GM10248 (cell line): ENCODE data around the gene CETN3.

ENCODE experiments used
- CTCF ChIA-PET: fragments of 300-600 bp; sonication (Branson Sonifier 250); formaldehyde crosslinking; extraction: SDS; loops from one replicate; lab custom pipeline; 2021; ENCODE audit warnings: antibody characterized with exemption; lab: Yijun Ruan, JAX
- POLR2A ChIA-PET: fragments of 350-650 bp; sonication (Branson Sonifier 250); formaldehyde crosslinking; extraction: SDS; loops from one replicate; lab custom pipeline; 2020; ENCODE audit warnings: antibody characterized with exemption; lab: Yijun Ruan, JAX
- DNase-seq: peaks from one replicate; pipeline ENCODE4 v3.0.0; 2012; ENCODE audit errors: extremely low spot score
- TF ChIP-seq, protein P1 (sequence below): IDR thresholded peaks from 2 replicates; pipeline ENCODE4 v1.5.1; 2012; ENCODE audit warnings: mild to moderate bottlenecking, low read depth; ENCODE audit errors: extremely low read depth, missing control alignments, control extremely low read depth

CETN3 gene

DNA sequence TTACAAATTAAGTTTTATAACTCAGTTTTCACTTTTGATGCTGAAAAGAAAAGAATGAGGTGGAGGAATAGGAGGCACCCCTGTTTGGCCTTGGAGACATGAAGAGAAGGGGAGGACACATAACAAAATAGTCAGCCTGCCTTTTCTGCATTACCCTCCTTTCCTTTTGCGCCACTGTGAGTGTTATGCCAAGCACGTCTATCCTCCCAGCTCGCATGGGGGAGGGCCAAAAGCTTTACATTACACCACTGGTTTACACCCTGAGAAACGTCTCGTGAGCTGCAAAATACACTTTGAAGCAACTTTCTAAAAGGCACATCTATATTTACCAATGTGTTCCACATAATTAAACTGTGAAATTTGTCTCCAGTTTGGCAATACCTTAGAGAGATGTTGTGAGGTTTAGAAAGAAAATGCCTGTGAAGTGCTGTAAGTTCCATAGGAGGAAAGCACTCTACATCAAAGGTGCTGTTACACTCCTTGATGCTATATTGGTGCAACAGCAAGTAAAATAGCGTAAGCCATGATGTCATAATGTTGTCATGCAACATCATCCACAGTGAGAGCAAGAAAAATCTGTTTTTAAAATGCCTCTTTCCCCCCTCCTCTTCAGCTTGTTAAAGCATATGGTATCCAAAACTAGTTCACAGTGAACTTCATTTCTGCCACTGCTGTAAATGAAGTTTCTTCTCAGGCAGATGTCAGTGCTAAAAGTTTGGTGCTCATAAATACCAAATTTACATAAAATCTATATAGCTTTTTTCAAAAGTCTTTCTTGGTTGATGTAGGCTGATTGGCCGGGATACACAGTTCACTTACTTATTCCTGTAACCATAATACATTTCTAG lies 50.3 kb downstream of the CETN3 start:
- CTCF ChIA-PET: interaction anchor here (1.5 kb wide), 1 partner anchor 11 kb away, joined by 6 read pairs; no protein-coding TSS in a partner anchor
- POLR2A ChIA-PET: no interaction called here
- TF ChIP-seq, protein P1, sequence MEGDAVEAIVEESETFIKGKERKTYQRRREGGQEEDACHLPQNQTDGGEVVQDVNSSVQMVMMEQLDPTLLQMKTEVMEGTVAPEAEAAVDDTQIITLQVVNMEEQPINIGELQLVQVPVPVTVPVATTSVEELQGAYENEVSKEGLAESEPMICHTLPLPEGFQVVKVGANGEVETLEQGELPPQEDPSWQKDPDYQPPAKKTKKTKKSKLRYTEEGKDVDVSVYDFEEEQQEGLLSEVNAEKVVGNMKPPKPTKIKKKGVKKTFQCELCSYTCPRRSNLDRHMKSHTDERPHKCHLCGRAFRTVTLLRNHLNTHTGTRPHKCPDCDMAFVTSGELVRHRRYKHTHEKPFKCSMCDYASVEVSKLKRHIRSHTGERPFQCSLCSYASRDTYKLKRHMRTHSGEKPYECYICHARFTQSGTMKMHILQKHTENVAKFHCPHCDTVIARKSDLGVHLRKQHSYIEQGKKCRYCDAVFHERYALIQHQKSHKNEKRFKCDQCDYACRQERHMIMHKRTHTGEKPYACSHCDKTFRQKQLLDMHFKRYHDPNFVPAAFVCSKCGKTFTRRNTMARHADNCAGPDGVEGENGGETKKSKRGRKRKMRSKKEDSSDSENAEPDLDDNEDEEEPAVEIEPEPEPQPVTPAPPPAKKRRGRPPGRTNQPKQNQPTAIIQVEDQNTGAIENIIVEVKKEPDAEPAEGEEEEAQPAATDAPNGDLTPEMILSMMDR: no peak
- no peak for DNase-seq

DNA sequence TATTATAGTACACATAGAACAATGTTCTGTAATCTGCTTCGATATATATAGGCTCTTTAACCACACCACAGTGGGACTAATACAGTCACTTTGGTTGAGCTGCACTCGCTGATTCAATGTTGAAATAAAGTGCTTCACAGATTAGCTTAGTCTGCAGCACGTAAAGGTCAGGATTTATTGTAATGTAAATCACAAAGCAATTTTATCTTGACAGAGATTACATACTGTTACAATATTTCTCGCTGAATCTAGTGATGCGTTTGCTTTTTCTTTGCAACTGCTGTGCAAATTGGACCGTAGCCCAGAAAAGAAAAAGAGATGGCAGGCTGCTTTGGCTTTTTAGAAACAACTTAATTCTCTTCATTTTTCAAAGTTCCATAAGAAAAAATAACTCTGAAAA lies 52.9 kb downstream of the CETN3 start:
- ChIA-PET POLR2A (no interaction called here), CTCF (interaction anchor here (1.7 to 2.1 kb wide), 2 partner anchors 11 to 14 kb away, joined by 6 to 8 read pairs; no protein-coding TSS in a partner anchor)
- no peak for DNase-seq

GRCh38 chr5:90356176-90356575 lies 53.4 kb downstream of the CETN3 start:
- TF ChIP-seq, protein P1: no peak
- DNase-seq: no peak
- POLR2A ChIA-PET: no interaction called here
- CTCF ChIA-PET: interaction anchor here (1.7 to 2.1 kb wide), 3 partner anchors 11 to 31 kb away, joined by 4 to 8 read pairs (median 6); no protein-coding TSS in a partner anchor

More for the DNA sequence above, 52.9 kb downstream of the CETN3 start:
- TF ChIP-seq, protein P1: no peak

GRCh38 chr5:90355635-90356034 lies 53.9 kb downstream of the CETN3 start:
- CTCF ChIA-PET: interaction anchor here (1.7 to 2.1 kb wide), 3 partner anchors 10 to 32 kb away, joined by 4 to 8 read pairs (median 6); no protein-coding TSS in a partner anchor
- DNase-seq: no peak

DNA sequence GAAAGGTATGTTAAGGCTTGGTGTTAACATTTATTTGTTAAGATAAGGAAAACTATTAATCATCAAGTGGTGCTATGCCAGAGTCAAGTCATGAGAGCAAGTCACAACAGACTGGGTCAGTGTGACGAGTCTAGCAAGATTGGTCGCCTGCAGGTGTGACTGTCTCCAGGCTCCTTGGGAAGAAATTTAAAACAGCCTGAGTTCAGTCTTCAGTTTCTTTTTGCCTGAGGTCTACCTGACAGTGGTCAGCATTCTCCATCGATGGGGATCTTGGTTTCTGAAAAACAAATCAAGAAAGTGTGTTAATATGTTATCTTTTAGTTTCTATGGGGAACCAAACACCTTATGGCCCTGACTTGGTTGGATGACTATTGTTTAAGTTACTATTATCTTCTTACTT lies 56.3 kb downstream of the CETN3 start:
- TF ChIP-seq, protein P1: no peak
- ChIA-PET POLR2A (no interaction called here), CTCF (interaction anchor here (1.3 kb wide), 1 partner anchor 15 kb away, joined by 3 read pairs; no protein-coding TSS in a partner anchor)
- peak; percentile 7 for DNase-seq

More at GRCh38 chr5:90355635-90356034, 53.9 kb downstream of the CETN3 start:
- POLR2A ChIA-PET: no interaction called here
- TF ChIP-seq, protein P1: no peak

GRCh38 chr5:90351101-90351500 lies 58.5 kb downstream of the CETN3 start:
- DNase-seq: no peak
- CTCF ChIA-PET: no interaction called here
- POLR2A ChIA-PET: no interaction called here
- TF ChIP-seq, protein P1: no peak
